Measurements from ENCODE around the gene ANXA1. TPM values are rescaled to one million over a fixed set of nuclear protein-coding genes. Genes with fewer than 3 reads are reported as not detected.

ANXA1 gene
- total RNA-seq, 2 experiments from 2014 or later, result not detected

DNA sequence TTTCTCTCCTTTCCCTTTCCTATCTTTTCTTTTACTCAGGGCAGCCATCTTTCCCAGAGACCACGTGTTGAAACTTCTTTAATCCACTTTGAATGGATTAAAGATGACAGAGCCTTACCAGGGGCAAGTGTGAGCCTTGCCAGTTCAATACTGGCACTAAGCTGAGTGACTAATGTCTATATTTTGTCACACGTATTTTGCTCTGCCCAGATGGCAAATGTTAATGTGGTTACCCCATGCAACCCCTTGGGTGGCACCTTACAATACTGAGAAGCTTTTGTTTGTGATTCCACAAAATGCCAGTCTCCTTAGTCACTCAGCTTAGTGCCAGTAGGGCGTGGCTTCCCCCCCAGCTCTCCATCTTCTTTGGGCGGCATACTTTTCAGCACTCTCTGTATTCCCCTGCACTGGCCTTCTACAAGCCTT is 24.8 kb downstream of the ANXA1 start:
- BruUV-seq (replicated peaks), result no TSS peak
- Histone ChIP-seq H3K4me3 (ENCODE audit: low read depth, low read length, poor library complexity, severe bottlenecking) (no peak overlapping the region), H2AFZ (ENCODE audit: low read length) (no peak overlapping the region), H4K20me1 (ENCODE audit: insufficient read depth, low read length) (no peaks in the 10 kb centered on the region), H3K4me2 (ENCODE audit: low read length) (no peak overlapping the region), H3K4me1 (ENCODE audit: insufficient read depth, low read length, poor library complexity, severe bottlenecking) (no peaks in the 10 kb centered on the region), H3K9me3 (ENCODE audit: low read length) (no peaks in the 10 kb centered on the region), H3K9me2 (ENCODE audit: insufficient read depth, low read length) (no peaks in the 10 kb centered on the region), H3K27ac (ENCODE audit: low read depth, low read length, poor library complexity, severe bottlenecking) (no peak overlapping the region), H3K79me2 (ENCODE audit: insufficient read depth, low read depth, low read length) (no peaks in the 10 kb centered on the region), H3K36me3 (ENCODE audit: insufficient read depth, low read length) (no peaks in the 10 kb centered on the region)
- ChIA-PET POLR2A (no interaction called here), CTCF (ENCODE audit: unreplicated experiment) (no interaction called here)
- no peak for DNase-seq (ENCODE audit: low spot score)
- TF ChIP-seq, protein P1, sequence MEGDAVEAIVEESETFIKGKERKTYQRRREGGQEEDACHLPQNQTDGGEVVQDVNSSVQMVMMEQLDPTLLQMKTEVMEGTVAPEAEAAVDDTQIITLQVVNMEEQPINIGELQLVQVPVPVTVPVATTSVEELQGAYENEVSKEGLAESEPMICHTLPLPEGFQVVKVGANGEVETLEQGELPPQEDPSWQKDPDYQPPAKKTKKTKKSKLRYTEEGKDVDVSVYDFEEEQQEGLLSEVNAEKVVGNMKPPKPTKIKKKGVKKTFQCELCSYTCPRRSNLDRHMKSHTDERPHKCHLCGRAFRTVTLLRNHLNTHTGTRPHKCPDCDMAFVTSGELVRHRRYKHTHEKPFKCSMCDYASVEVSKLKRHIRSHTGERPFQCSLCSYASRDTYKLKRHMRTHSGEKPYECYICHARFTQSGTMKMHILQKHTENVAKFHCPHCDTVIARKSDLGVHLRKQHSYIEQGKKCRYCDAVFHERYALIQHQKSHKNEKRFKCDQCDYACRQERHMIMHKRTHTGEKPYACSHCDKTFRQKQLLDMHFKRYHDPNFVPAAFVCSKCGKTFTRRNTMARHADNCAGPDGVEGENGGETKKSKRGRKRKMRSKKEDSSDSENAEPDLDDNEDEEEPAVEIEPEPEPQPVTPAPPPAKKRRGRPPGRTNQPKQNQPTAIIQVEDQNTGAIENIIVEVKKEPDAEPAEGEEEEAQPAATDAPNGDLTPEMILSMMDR (conservative IDR thresholded peaks at IDR 0.05; ENCODE audit: low read length), result no peak
- TF ChIP-seq EZH2phosphoT487 (IDR thresholded peaks at IDR 0.05; ENCODE audit: borderline replicate concordance, low read depth, low read length), result no peak
- intact Hi-C loops (cut with micrococcal nuclease; ENCODE audit: unreplicated experiment), result no loop called here

DNA sequence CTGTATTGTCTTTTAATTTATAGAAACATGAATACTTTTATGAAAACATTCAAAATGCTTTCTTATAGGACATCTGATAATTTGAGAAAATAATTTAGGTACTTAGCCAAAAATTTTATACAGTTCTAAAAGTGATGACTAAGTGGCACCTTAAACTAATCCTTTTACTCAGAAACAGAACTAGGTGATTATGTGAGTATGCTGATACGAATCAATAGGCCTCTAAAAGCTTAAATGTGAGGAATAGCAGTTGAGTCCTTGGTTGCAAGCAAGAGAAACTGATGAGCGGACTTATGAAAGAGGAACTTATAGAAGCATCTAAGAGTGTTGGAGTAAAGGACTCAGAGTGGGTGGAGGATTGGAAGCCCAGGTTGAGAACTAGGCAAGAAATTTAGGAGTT is 26.4 kb downstream of the ANXA1 start:
- BruUV-seq (replicated peaks), result no TSS peak
- no peaks in the 10 kb centered on the region for H4K20me1 ChIP-seq (ENCODE audit: insufficient read depth, low read length)
- ChIA-PET POLR2A (no interaction called here), CTCF (ENCODE audit: unreplicated experiment) (no interaction called here)
- no peak for DNase-seq (ENCODE audit: low spot score)
- H2AFZ ChIP-seq (ENCODE audit: low read length), result no peak overlapping the region
- H3K36me3 ChIP-seq (ENCODE audit: insufficient read depth, low read length), result no peaks in the 10 kb centered on the region
- TF ChIP-seq, protein P1 (conservative IDR thresholded peaks at IDR 0.05; ENCODE audit: low read length), result no peak
- no peak for TF ChIP-seq EZH2phosphoT487 (IDR thresholded peaks at IDR 0.05; ENCODE audit: borderline replicate concordance, low read depth, low read length)
- intact Hi-C loops (cut with micrococcal nuclease; ENCODE audit: unreplicated experiment), result no loop called here
- H3K27ac ChIP-seq (ENCODE audit: low read depth, low read length, poor library complexity, severe bottlenecking), result no peak overlapping the region
- no peaks in the 10 kb centered on the region for H3K4me1 ChIP-seq (ENCODE audit: insufficient read depth, low read length, poor library complexity, severe bottlenecking)
- no peaks in the 10 kb centered on the region for H3K79me2 ChIP-seq (ENCODE audit: insufficient read depth, low read depth, low read length)
- H3K9me2 ChIP-seq (ENCODE audit: insufficient read depth, low read length), result no peaks in the 10 kb centered on the region
- H3K4me3 ChIP-seq (ENCODE audit: low read depth, low read length, poor library complexity, severe bottlenecking), result no peak overlapping the region
- H3K4me2 ChIP-seq (ENCODE audit: low read length), result no peak overlapping the region
- H3K9me3 ChIP-seq (ENCODE audit: low read length), result no peaks in the 10 kb centered on the region

DNA sequence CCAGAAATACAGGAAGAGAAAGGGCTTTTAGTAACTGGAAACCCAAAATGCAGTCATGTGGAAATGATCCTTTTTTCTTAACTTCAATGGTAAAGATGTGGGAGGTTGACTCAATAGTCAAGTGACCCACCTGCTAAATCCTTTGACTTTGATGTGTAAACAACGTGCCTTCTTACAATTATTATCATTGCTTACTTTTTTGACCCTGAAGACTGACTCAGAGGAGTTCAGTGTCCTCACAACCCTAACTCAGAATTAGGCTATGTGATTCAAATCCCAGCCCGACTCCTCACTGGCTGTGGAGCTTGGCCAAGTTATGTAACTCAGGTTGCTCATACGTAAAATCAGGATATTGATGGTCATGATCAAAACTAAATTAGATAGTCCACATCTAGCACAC is 27.9 kb downstream of the ANXA1 start:
- no peak overlapping the region for H3K4me3 ChIP-seq (ENCODE audit: low read depth, low read length, poor library complexity, severe bottlenecking)
- POLR2A ChIA-PET, result no interaction called here
- no peaks in the 10 kb centered on the region for H3K36me3 ChIP-seq (ENCODE audit: insufficient read depth, low read length)
- DNase-seq (ENCODE audit: low spot score), result no peak
- BruUV-seq (replicated peaks), result no TSS peak
- no peaks in the 10 kb centered on the region for H3K9me2 ChIP-seq (ENCODE audit: insufficient read depth, low read length)
- H3K4me1 ChIP-seq (ENCODE audit: insufficient read depth, low read length, poor library complexity, severe bottlenecking), result no peaks in the 10 kb centered on the region
- no peaks in the 10 kb centered on the region for H4K20me1 ChIP-seq (ENCODE audit: insufficient read depth, low read length)
- H2AFZ ChIP-seq (ENCODE audit: low read length), result no peak overlapping the region
- TF ChIP-seq EZH2phosphoT487 (IDR thresholded peaks at IDR 0.05; ENCODE audit: borderline replicate concordance, low read depth, low read length), result no peak
- TF ChIP-seq, protein P1 (conservative IDR thresholded peaks at IDR 0.05; ENCODE audit: low read length), result no peak
- no peaks in the 10 kb centered on the region for H3K9me3 ChIP-seq (ENCODE audit: low read length)
- no peaks in the 10 kb centered on the region for H3K79me2 ChIP-seq (ENCODE audit: insufficient read depth, low read depth, low read length)
- no peak overlapping the region for H3K4me2 ChIP-seq (ENCODE audit: low read length)
- H3K27ac ChIP-seq (ENCODE audit: low read depth, low read length, poor library complexity, severe bottlenecking), result no peak overlapping the region
- CTCF ChIA-PET (ENCODE audit: unreplicated experiment), result no interaction called here
- intact Hi-C loops (cut with micrococcal nuclease; ENCODE audit: unreplicated experiment), result no loop called here
